Transverse colon (tissue), 4 donors: Measurements from ENCODE around the gene AGAP1. TPM values are rescaled to one million over a fixed set of nuclear protein-coding genes. Genes with fewer than 3 reads are reported as not detected.

ENCODE experiments used
- DNase-seq: peaks from one replicate; pipeline ENCODE4 v3.0.0-alpha.2; 2019
- H3K27ac ChIP-seq, 4 donors: fragments of 200-600 bp; sonication (generic); 2 replicates each; pipeline ENCODE4 v1.5.1; 2016 to 2018; ENCODE audit warnings: inconsistent platforms in 4 of 4
- H3K27me3 ChIP-seq: fragments of 200-600 bp; sonication (generic); 2 replicates; pipeline ENCODE4 v1.5.1; 2017; ENCODE audit warnings: inconsistent platforms
- H3K36me3 ChIP-seq, 4 donors: fragments of 200-600 bp; sonication (generic); 2 replicates each; pipeline ENCODE4 v1.5.1; 2017 to 2019; ENCODE audit warnings: inconsistent platforms in 4 of 4
- H3K4me1 ChIP-seq, 4 donors: fragments of 200-600 bp; sonication (generic); 2 replicates each; pipeline ENCODE4 v1.5.1; 2017 to 2020; ENCODE audit warnings: inconsistent platforms in 4 of 4
- H3K4me3 ChIP-seq, 4 donors: fragments of 200-600 bp; sonication (generic); 1 replicate in 1 of 4; 2 replicates in 3 of 4; pipeline versions ENCODE4 v1.5.1 to v1.6.1; 2017 to 2019; ENCODE audit warnings: inconsistent platforms in 4 of 4
- H3K9me3 ChIP-seq, 2 donors: fragments of 200-600 bp; sonication (generic); 2 replicates each; pipeline ENCODE4 v1.5.1; 2017 to 2019; ENCODE audit warnings: inconsistent platforms in 2 of 2
- CTCF ChIP-seq, 5 experiments: fragments of 200-600 bp in 3 of 5; fragments of 450-650 bp in 2 of 5; sonication (generic) in 3 of 5; IDR thresholded peaks; 1 replicate in 2 of 5; 2 replicates in 3 of 5; pipeline ENCODE4 v1.5.1; 2016 to 2017; ENCODE audit warnings: antibody characterized with exemption in 5 of 5, inconsistent platforms in 3 of 5, mild to moderate bottlenecking in 2 of 5, moderate library complexity in 1 of 5
- EP300 ChIP-seq: sonication (generic); formaldehyde crosslinking; IDR thresholded peaks from one replicate; pipeline ENCODE4 v1.6.1; 2017; ENCODE audit warnings: antibody characterized with exemption, low read depth
- POLR2A ChIP-seq: fragments of 450-650 bp; IDR thresholded peaks from one replicate; pipeline ENCODE4 v1.6.1; 2016; ENCODE audit warnings: antibody characterized with exemption, mild to moderate bottlenecking, moderate library complexity
- POLR2AphosphoS5 ChIP-seq, 3 donors: sonication (generic); formaldehyde crosslinking; IDR thresholded peaks; one replicate each; pipeline ENCODE4 v1.6.1; 2016; ENCODE audit warnings: antibody characterized with exemption in 3 of 3
- WGBS, 2 donors: methylation state at CpG; one replicate each; pipeline ENCODE4 v1.1.5; 2018; ENCODE audit warnings: low coverage in 1 of 2; 5-methylcytosine and 5-hydroxymethylcytosine counted together
- in situ Hi-C, 4 donors: fragments of 200-750 bp; cut with MboI; loops; one replicate each; pipeline versions ENCODE4 v1.15.0 to v1.15.1; 2017; ENCODE audit warnings: low sequenced_read_pairs in 3 of 4, low pct_ligation_motif_present in 1 of 4, low pct_unique_long_range_greater_than_20kb in 1 of 4
- intact Hi-C: fragments of 100-400 bp; cut with DNase I; formaldehyde crosslinking; loops from one replicate; pipeline ENCODE4 v1.15.1; 2023; ENCODE audit warnings: low total_unique reads
- total RNA-seq, 4 donors: library from RNA; depleted of rRNA; stranded (reverse); fragments of >200 nt; gene quantifications; one replicate each; pipeline ENCODE4 v1.1.0, GENCODE V29; 2016

The AGAP1 gene
- total RNA-seq, 4 donors from 2014 or later = 56.1 to 96.9 (median 71.2) TPM

GRCh38 chr2:235583144-235583543 is 89.3 kb downstream of the AGAP1 start:
- no peak for DNase-seq
- intact Hi-C loops = no loop called here
- H3K27me3 ChIP-seq = no peaks in the 10 kb centered on the region
- in situ Hi-C loops = loop anchor here in 3 of 4 donors (10.0 to 25.0 kb wide), 3 partner anchors 448 to 1046 kb away; no protein-coding TSS in a partner anchor
- H3K36me3 ChIP-seq = no peaks in the 10 kb centered on the region
- H3K27ac ChIP-seq = no peak overlapping the region
- 74 to 90% methylated on average over 4 to 6 of the region's 6 CpGs for WGBS, 2 donors
- no peaks in the 10 kb centered on the region for H3K9me3 ChIP-seq
- peaks cover 0 to 13% (median 9%) of the 10 kb centered on the region in 4 donors for H3K4me1 ChIP-seq
- TF ChIP-seq EP300 (no peak), POLR2A (no peak), CTCF (IDR thresholded peaks at IDR 0.05) (no peak), POLR2AphosphoS5 (IDR thresholded peaks at IDR 0.05) (no peak)
- no peak overlapping the region for H3K4me3 ChIP-seq

GRCh38 chr2:235583925-235584637 is 90.2 kb downstream of the AGAP1 start:
- Histone ChIP-seq H3K9me3 (no peaks in the 10 kb centered on the region), H3K27me3 (no peaks in the 10 kb centered on the region), H3K4me3 (no peak overlapping the region), H3K4me1 (peaks cover 0 to 20% (median 13%) of the 10 kb centered on the region in 4 donors), H3K36me3 (no peaks in the 10 kb centered on the region), H3K27ac (no peak overlapping the region)
- intact Hi-C loops = no loop called here
- no peak for TF ChIP-seq POLR2AphosphoS5 (IDR thresholded peaks at IDR 0.05)
- no peak for TF ChIP-seq CTCF (IDR thresholded peaks at IDR 0.05)
- no peak for TF ChIP-seq POLR2A
- TF ChIP-seq EP300 = no peak
- in situ Hi-C loops = loop anchor here in 3 of 4 donors (10.0 to 25.0 kb wide), 3 partner anchors 449 to 1047 kb away; no protein-coding TSS in a partner anchor
- DNase-seq = no peak
- 71 to 81% methylated on average over 2 to 8 of the region's 8 CpGs for WGBS, 2 donors

GRCh38 chr2:235584638-235585007 is 90.8 kb downstream of the AGAP1 start:
- Histone ChIP-seq H3K9me3 (no peaks in the 10 kb centered on the region), H3K4me1 (peaks cover 0 to 20% (median 13%) of the 10 kb centered on the region in 4 donors), H3K27ac (no peak overlapping the region), H3K36me3 (no peaks in the 10 kb centered on the region), H3K4me3 (no peak overlapping the region), H3K27me3 (no peaks in the 10 kb centered on the region)
- no peak for DNase-seq
- 89 to 91% methylated on average over 8 to 10 of the region's 10 CpGs for WGBS, 2 donors
- intact Hi-C loops (no loop called here), in situ Hi-C loops (loop anchor here in 3 of 4 donors (10.0 to 25.0 kb wide), 3 partner anchors 450 to 1047 kb away; no protein-coding TSS in a partner anchor)
- no peak for TF ChIP-seq CTCF (IDR thresholded peaks at IDR 0.05)
- no peak for TF ChIP-seq POLR2A
- TF ChIP-seq POLR2AphosphoS5 (IDR thresholded peaks at IDR 0.05) = no peak
- no peak for TF ChIP-seq EP300

- Histone ChIP-seq H3K36me3 (no peaks in the 10 kb centered on the region), H3K4me1 (peaks cover 0 to 20% (median 11%) of the 10 kb centered on the region in 4 donors), H3K9me3 (no peaks in the 10 kb centered on the region), H3K27ac (no peak overlapping the region), H3K4me3 (no peak overlapping the region), H3K27me3 (no peaks in the 10 kb centered on the region)
- DNase-seq = no peak
- TF ChIP-seq EP300 = no peak
- no peak for TF ChIP-seq POLR2A
- no peak for TF ChIP-seq POLR2AphosphoS5 (IDR thresholded peaks at IDR 0.05)
- no peak for TF ChIP-seq CTCF (IDR thresholded peaks at IDR 0.05)
- in situ Hi-C loops (loop anchor here in 3 of 4 donors (10.0 to 25.0 kb wide), 3 partner anchors 452 to 1050 kb away; no protein-coding TSS in a partner anchor), intact Hi-C loops (no loop called here)
- WGBS, 2 donors = 95% methylated on average over 9 of the region's 9 CpGs; no CpG with 5 or more reads in 1 of the 2 donors
Observed at GRCh38 chr2:235587202-235587601, 93.4 kb downstream of the AGAP1 start.
